NT2/D1 (cell line): ENCODE measurements around the gene JMJD4.

Source experiments
- DNase-seq: peaks from one replicate; pipeline ENCODE4 v3.0.0-alpha.2; 2011; ENCODE audit warnings: low read depth, low spot score
- H3K27me3 ChIP-seq: 2 replicates; pipeline ENCODE4 v1.6.0; 2011; ENCODE audit warnings: mild to moderate bottlenecking; ENCODE audit not compliant: insufficient read length, insufficient read depth
- H3K36me3 ChIP-seq: 2 replicates; pipeline ENCODE4 v1.6.1; 2011; ENCODE audit warnings: mild to moderate bottlenecking, low read length, mixed read lengths; ENCODE audit not compliant: insufficient read depth, insufficient read length
- H3K4me1 ChIP-seq: 2 replicates; pipeline ENCODE4 v1.5.1; 2011; ENCODE audit not compliant: insufficient read depth, insufficient read length
- H3K4me3 ChIP-seq: 2 replicates; pipeline ENCODE4 v1.5.1; 2011; ENCODE audit warnings: low read depth; ENCODE audit not compliant: insufficient read length
- H3K9ac ChIP-seq: 2 replicates; pipeline ENCODE4 v1.6.0; 2011; ENCODE audit warnings: low read depth; ENCODE audit not compliant: insufficient read length
- H3K9me3 ChIP-seq: 2 replicates; pipeline ENCODE4 v1.5.1; 2011; ENCODE audit warnings: mild to moderate bottlenecking, low read length; ENCODE audit not compliant: insufficient read depth
- SUZ12 ChIP-seq: IDR thresholded peaks from 2 replicates; pipeline ENCODE4 v1.6.1; 2011; ENCODE audit not compliant: insufficient read length, insufficient read depth; ENCODE audit errors: extremely low read depth
- YY1 ChIP-seq: IDR thresholded peaks from 2 replicates; pipeline ENCODE4 v1.6.1; 2011; ENCODE audit not compliant: insufficient read length, insufficient read depth
- ZNF274 ChIP-seq: IDR thresholded peaks from 2 replicates; pipeline ENCODE4 v1.6.1; 2011; ENCODE audit warnings: mild to moderate bottlenecking, low read depth, low read length

Gene JMJD4

GRCh38 chr1:227768125-227768439, 33.0 kb upstream of the JMJD4 start:
- Histone ChIP-seq H3K27me3 (no peaks in the 10 kb centered on the region), H3K36me3 (peaks cover 82% of the 10 kb centered on the region), H3K9ac (no peak overlapping the region), H3K9me3 (no peaks in the 10 kb centered on the region), H3K4me3 (no peak overlapping the region), H3K4me1 (peaks cover 18% of the 10 kb centered on the region)
- DNase-seq = no peak
- TF ChIP-seq YY1 = no peak
- TF ChIP-seq ZNF274 = no peak
- TF ChIP-seq SUZ12 = no peak

DNA sequence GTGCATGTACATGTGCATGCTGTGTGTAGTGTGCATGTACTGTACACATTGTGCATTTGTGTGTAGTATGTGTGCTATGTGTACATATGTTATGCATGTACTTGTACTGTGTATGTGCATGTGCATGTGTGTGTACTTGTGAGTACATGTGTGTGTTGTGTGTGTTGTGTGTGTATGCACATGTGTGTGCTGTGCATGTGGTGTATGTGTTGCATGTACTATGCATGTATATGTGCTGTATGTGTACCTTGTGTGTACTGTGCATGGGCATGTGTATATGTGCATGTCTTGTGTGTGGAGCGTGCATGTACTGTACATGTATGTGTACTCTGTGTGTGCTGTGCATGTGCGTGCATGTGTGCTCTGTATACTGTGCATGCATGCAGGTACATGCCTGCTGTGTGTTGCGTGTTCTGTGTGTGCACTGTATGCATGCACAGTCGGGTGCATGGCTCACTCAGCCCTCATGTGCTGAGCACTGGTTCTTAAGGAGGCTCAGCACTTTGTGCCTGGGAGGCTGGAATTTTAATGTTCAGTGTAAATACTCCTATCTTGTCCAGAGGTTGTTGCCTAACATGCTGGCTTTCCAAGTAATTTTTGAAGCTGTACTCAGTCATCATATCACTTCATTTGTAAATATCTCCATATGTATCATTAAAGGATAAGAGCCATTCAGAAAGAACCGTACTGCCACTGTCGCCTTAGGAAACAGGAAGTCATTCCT, 32.5 kb upstream of the JMJD4 start:
- TF ChIP-seq SUZ12 (no peak), ZNF274 (no peak), YY1 (no peak)
- H3K36me3 ChIP-seq = peaks cover 86% of the 10 kb centered on the region
- H3K9ac ChIP-seq = no peak overlapping the region
- no peak overlapping the region for H3K4me3 ChIP-seq
- H3K27me3 ChIP-seq = no peaks in the 10 kb centered on the region
- no peak for DNase-seq
- no peaks in the 10 kb centered on the region for H3K9me3 ChIP-seq
- peaks cover 20% of the 10 kb centered on the region for H3K4me1 ChIP-seq

DNA sequence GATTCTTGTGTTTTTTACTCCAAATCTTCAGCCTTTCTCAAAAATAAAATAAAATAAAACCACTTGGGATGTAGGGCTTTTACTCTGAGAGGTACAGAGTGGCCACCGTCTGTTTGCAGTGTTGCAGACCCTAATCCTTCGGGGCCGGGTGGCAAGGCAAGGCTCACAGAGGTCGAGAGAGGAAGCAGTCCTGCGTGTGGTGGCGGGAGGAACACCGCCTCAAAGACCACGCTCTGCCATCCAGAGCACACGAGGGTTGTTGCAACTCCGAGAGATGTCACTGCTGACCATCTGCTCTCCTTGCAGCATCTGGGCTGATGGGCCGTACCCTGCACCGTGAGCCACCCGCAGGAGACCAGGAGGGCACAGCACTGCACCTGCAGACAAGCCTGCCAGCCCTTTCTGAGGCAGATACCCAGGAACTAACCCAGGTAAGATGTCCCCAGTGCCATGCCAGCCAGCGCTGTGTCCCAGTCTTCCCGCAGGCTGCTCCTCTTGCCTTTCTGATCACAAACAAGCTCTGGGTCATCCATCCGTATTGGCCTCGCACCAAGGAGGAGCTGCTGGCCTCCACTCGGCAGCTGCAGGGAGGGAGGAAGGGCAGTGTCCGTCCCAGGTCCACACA, 31.7 kb upstream of the JMJD4 start:
- Histone ChIP-seq H3K9me3 (no peaks in the 10 kb centered on the region), H3K9ac (no peak overlapping the region), H3K4me1 (peaks cover 22% of the 10 kb centered on the region), H3K4me3 (no peak overlapping the region), H3K27me3 (no peaks in the 10 kb centered on the region), H3K36me3 (peaks cover 87% of the 10 kb centered on the region)
- TF ChIP-seq SUZ12 (no peak), ZNF274 (no peak)
- no peak for DNase-seq

DNA sequence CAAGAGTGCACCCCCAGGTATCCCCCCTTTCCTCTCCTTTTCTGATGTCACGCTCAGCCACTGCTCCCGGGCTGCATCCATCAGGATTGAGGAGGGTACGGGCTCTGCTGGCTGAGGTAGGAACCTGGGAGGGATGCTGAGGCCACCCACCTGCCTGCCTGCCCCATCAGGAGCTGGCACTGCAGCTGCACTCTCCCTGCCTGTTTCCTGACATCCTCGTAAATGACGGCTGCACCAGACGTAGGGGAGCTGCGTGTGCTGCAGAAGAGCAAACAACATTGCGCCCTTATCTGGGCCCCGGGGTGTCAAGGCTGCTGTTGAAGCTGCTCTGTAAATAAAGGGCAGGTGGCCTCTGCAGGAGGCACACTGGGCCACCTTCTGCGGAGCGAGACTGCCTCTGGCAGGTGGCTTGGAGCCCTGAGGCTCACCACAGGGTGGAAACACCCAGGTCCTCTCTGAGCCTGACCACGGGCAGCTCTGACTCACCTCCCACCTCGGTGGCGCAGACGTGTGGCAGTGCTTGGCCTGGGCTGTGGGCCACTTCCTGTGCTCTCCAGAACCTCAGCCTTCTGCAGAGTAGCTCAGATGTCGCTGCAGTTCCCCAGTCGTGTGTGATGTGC, 31.0 kb upstream of the JMJD4 start:
- H3K36me3 ChIP-seq = peaks cover 88% of the 10 kb centered on the region
- no peak overlapping the region for H3K9ac ChIP-seq
- H3K27me3 ChIP-seq = no peaks in the 10 kb centered on the region
- no peak for DNase-seq
- TF ChIP-seq ZNF274 = no peak
- no peak for TF ChIP-seq SUZ12
- no peak for TF ChIP-seq YY1
- no peaks in the 10 kb centered on the region for H3K9me3 ChIP-seq
- peaks cover 22% of the 10 kb centered on the region for H3K4me1 ChIP-seq
- no peak overlapping the region for H3K4me3 ChIP-seq

DNA sequence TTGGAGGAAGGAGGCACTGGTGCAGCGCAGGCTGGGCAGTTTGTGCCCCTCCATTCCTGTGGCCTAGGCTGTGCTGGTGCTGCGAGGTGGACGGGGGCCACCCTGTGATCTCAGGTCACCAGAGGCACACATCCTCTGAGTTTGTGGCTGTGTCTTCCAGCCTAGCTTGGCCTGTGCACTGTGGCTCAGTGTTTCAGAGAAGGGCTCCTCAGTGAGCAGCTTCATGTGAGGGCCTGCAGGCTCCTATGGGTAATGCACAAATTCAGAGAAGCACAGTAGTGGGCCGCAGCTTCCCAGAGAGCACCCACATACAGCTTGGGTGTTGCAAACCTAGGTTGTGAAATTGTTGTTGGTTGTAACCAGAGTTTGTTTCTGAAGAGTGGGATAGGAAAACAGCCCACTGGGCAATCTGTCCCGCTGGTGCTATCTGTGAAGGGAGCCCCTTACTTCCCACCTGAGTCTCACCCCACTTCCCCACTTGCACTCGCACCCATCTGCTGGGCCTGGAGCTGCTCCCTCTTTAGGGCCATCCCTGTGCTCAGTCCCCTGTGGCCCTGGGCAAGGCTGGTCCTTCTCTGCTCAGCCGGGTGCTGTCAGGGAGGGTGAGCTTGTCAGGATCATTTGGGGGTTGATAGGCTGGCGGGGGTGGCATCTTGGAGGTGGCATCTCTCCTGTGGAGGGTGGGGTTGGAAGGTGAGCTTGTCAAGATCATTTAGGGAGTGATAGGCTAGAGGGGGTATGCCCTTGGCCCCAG, 30.3 kb upstream of the JMJD4 start:
- no peak for TF ChIP-seq SUZ12
- no peak for TF ChIP-seq YY1
- TF ChIP-seq ZNF274 = no peak
- no peak for DNase-seq
- peak overlapping the region; percentile 21 for H3K9ac ChIP-seq
- peaks cover 87% of the 10 kb centered on the region for H3K36me3 ChIP-seq
- H3K27me3 ChIP-seq = no peaks in the 10 kb centered on the region
- no peaks in the 10 kb centered on the region for H3K9me3 ChIP-seq
- no peak overlapping the region for H3K4me3 ChIP-seq
- peaks cover 22% of the 10 kb centered on the region for H3K4me1 ChIP-seq

DNA sequence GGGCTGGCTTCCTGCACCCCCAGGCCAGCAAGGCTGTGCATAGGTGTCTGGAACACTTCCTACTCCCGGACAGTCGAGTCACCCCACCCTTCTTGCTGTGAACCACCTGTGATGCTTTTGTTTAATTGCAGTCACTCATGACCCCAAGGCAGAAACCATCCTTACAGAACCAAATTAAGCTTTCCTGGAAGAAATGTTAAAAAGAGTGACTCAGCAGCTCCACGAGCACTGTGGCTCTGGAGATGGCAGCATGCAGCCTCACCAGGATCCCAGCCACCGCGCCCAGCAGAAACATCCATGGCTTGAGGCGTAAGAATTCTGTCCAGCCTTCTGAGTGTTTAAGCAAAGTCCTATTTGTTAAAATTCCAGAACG, 28.9 kb upstream of the JMJD4 start:
- Histone ChIP-seq H3K4me1 (peaks cover 24% of the 10 kb centered on the region), H3K9ac (no peak overlapping the region), H3K36me3 (peaks cover 87% of the 10 kb centered on the region), H3K27me3 (no peaks in the 10 kb centered on the region), H3K9me3 (no peaks in the 10 kb centered on the region), H3K4me3 (no peak overlapping the region)
- DNase-seq = peak; percentile 43
- no peak for TF ChIP-seq ZNF274
- TF ChIP-seq SUZ12 = no peak
- no peak for TF ChIP-seq YY1
